Hepatic stellate cell (primary cell): ENCODE data around the gene IQUB.
"Not testable (repeated sequence)": the region's sequence is repeated elsewhere in the genome, so short reads cannot be mapped to it uniquely, and the experiment has no call there.

Experiments used
- DNase-seq: peaks from one replicate; pipeline ENCODE4 v3.0.0; 2011; ENCODE audit warnings: low spot score

IQUB gene

GRCh38 chr7:123492485-123492884, 41.9 kb downstream of the IQUB start:
- DNase-seq = no peak

- DNase-seq = no peak
These were observed 48.7 kb downstream of the IQUB start for GRCh38 chr7:123485721-123486120.

- no peak for DNase-seq
These were observed 49.2 kb downstream of the IQUB start for GRCh38 chr7:123485187-123485586.

GRCh38 chr7:123484199-123484598, 50.2 kb downstream of the IQUB start:
- no peak for DNase-seq

DNA sequence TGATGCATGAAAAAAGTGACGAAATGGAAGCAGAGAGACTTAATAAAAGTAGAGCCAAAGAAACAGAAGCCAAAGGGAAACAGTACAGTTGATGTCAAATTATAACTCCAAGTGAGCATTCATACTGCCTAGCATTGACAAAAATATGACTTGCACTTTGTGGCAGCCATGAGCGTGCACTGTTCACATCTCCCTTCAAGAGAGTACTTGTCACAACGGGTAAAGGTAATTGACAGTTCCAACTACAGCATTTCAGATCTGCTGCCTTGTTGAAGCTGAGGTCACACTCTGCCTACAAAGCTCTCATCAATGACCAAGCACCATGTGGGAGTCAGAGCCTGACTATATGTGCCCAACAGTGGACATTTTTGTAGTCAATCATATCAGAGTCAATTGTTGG, 54.3 kb downstream of the IQUB start:
- no peak for DNase-seq

DNA sequence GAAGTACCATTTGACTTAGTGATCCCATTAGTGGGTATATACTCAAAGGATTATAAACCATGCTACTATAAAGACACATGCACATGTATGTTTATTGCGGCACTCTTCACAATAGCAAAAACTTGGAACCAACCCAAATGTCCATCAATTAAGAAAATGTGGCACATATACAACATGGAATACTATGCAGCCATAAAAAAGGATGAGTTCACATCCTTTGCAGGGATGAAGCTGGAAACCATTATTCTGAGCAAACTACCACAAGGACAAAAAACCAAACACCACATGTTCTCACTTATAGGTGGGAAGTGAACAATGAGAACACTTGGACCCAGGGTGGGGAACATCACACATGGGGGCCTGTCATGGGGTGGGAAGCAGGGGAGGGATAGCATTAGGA, 56.3 kb downstream of the IQUB start:
- not testable (repeated sequence) for DNase-seq

DNA sequence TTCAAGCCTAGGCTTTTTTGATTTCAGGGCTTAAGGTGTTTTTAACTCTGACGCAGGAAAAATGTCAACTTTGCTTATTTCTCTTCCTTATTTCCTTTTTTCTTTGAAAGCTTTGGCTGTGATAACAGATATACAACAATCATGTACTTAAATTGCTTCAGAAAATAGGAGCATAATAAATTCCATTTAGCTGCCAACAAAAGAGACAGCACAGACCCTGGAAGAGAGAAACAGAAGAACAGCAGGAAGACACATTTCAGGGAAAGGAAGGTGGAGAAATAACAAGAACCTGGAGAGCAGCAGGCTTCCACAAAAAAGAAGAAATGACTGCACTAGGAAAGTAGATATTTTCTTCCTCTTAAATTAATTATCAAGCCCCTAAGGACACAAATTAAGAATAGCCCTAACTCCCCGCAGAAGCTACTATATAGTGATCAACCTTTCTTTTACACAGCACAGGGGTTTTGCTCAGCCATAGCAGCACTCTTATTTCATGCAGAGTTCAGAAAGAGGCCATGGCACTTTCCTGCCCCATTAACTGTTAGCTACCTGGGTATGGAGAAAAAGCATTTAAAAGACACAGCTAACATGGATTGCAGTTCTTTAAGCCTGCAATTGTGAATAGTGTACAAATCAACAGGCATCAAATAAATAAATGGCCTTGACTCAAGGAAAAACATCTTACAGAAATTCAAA, 61.5 kb downstream of the IQUB start:
- DNase-seq = no peak

DNA sequence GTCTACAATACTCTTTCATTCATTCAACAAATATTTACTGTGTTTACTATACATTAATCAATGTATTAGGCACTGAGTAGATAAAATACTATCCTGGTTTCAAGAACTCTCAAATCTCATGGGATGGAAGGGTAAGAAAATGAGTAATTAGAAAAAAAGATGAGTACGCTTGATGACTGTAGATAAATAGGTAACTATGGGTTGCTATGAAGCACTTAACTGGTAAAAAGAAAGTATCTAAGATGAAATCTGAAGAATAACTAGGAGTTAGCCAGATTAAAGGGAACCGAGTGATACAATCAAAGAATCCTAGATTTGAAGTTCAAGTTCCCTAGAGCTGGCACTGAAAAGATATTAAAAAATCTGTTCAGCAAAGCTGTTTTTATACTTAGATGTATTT, 62.1 kb downstream of the IQUB start:
- DNase-seq = no peak

DNA sequence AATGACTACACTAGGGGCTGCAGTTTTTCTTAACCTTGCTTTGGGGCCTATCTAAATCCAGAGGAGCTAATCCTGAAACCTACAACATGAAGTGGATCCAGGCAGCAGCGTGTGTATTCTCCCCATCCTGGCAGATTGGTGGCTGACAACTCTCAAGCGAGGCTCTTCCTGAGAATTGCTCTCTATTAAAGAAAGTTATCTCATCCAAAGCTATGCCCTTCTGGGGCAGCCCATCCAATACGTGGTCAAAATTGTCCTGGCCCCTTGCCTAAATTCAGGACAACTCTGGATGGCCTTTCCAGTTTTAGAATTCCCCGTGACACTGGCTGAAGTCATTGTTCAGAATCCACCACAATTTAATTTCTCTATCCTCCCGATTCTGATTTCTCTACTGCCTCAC, 66.1 kb downstream of the IQUB start:
- DNase-seq = no peak

DNA sequence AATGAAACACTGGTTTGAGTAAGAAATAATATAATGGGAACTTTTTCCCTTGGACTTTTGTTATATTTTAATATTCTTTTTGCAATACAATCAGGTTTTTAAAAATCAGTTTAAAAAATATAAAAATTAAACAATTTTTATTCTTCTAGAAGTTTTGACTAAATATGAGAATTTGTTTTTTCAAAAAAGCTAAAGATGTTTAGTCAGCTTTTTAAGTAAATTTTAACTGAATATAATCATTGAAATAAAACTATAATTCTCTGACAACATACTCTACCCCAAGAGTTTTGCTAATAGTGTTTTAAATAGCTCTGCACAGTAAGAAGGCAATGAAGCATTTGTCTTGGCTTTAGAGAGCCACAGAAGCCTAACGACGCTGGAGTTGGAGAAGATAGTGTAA, 70.5 kb downstream of the IQUB start:
- DNase-seq = no peak

GRCh38 chr7:123460616-123461015, 73.8 kb downstream of the IQUB start:
- peak; percentile 18 for DNase-seq

DNA sequence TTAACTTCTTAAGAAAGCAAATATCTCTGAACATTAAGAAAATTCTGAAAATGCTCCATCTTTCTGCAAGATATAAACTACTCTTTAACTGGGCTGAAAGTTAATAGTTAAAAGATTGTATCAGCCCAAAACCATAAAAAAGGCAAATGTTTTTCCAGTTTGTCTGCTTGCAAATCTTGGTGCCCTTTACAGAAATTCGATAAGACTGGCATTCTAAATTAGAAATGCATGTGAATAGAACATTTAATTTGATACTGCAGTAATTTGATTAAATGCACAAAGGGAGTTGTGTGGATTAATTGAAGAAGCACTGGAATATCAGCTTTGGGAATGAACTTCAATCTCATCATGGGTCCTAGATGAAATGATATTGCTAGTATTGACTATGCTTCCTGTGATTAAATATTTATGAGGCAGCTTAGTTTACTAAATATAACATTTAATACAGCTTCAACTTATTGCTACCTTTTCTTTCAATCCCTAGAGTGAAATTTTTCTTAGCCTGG, 78.4 kb downstream of the IQUB start:
- no peak for DNase-seq

DNA sequence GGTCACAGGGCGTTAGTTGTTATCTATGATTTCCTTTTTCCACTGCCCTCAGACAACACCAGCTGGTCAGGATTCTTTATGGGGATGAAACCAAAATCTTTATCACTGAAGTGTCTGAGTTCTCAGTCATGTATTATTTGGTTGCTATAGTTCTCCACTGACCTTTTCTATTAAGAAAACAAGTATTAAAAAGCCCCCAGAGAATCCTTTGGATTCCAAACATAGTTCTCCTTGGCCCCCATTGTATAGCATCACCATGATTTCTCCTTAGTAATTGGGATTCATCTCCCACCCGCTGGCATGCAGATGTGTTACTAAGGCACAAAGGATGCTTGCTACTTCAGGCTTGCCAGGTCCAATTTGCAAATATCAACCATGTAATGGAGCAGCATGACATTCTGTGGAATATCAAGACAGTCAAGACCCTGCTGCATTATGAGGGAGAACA, 94.3 kb downstream of the IQUB start:
- DNase-seq = no peak

DNA sequence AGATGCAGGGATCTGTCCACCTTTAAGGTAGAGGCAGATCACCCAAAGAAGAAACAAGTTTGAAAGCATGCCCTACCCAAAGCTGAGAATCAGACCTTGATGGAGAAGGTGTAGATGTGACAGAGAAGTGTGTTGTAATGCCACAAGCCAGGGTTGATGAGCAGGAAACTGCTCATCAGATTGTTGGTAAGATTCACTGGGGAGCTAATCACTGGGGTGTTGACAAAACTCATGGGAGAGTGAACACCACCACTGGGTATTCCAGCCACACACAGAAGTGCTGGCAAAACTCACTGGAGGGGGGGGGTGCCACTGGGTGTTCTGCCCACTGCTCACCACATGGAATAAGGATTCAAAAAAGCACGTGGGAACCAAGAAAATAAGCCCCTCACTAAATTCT, 95.2 kb downstream of the IQUB start:
- no peak for DNase-seq

- DNase-seq = no peak
These were observed 96.9 kb downstream of the IQUB start for GRCh38 chr7:123437447-123437995.

- DNase-seq = no peak
These were observed 99.2 kb downstream of the IQUB start for GRCh38 chr7:123435080-123435700.

DNA sequence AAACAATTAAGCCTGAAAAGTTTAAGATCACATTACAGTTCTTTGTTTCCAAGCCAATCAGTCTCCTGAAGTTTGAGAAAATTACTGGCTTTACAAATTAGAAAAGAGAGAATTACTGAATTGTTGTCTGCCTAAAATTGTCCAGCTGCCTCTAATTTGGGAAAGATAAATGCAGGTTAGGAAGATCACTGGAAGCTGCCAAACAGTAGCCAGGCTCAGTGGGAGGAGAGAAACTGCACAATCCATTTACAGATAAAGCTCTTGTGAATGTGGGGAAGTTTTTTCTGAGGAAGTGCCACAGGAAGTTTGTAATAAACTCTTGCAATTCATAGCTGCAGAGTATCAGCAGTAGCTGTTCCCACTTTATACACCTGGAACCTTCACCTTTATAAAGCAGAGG, 100.7 kb downstream of the IQUB start:
- no peak for DNase-seq

- no peak for DNase-seq
These were observed 101.8 kb downstream of the IQUB start for GRCh38 chr7:123432601-123433000.

DNA sequence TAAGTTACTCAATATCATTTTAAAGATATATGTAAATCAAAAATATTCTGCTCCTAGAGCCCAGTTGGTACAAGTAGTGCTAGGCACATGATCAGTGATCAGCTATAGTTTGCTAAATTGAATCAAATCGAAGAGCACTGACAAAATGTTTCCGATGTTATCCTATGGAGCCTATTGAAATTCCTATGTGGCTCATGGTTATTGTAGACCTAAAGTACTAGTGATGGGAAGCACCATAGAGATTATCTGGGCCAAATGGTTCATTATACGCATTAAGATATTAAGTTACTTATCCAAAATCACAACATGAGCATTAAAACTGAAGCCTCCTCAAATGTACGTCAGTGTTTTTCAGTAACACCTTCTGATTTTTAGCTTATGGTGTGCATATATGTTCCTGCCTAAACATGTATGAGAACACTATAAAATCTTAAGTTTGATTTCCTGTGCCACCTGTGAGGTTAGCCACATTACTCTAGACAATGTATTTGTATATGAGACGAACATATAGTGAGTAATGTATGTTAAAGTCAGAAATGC, 103.2 kb downstream of the IQUB start:
- DNase-seq = no peak

DNA sequence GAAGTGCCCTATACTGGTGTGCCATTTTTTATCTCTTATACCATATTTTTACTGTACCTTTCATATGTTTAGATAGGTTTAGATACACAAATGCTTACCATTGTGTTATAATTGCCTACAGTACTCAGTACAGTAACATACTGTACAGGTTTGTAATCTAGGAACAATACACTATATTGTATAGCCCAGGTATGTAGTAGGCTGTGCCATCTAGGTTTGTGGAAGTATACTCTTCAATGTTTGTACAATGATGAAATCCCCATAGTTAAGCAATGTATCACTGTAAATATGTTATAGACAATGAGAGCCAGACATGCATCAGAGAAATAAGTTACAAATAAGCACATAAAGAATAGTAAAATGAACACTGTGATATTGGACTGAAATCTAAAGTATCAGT, 109.1 kb downstream of the IQUB start:
- DNase-seq = no peak

GRCh38 chr7:123424463-123424862, 109.9 kb downstream of the IQUB start:
- DNase-seq = no peak

- no peak for DNase-seq
These were observed 110.8 kb downstream of the IQUB start for GRCh38 chr7:123423622-123424021.

- DNase-seq = no peak
These were observed 116.8 kb downstream of the IQUB start for GRCh38 chr7:123417580-123417979.
